Endothelial cell of umbilical vein (primary cell): ENCODE measurements around the gene AAMDC. TPM values are rescaled to one million over a fixed set of nuclear protein-coding genes. Genes with fewer than 3 reads are reported as not detected.

Source experiments
- BruUV-seq: library from RNA; stranded (reverse); fragments of 400-500 nt; replicated peaks from 2 replicates; lab custom pipeline; 2021; lab: Mats Ljungman, UMichigan
- CTCF ChIA-PET: fragments of 300-600, 350-600 bp; sonication (Branson Sonifier 250); formaldehyde crosslinking; loops from one replicate; lab custom pipeline; 2021; ENCODE audit warnings: antibody characterized with exemption, inconsistent platforms; lab: Charles Lee
- POLR2A ChIA-PET: fragments of 300-600, 350-600 bp; sonication (Branson Sonifier 250); formaldehyde crosslinking; loops from one replicate; lab custom pipeline; 2021; ENCODE audit warnings: antibody characterized with exemption, inconsistent platforms; lab: Charles Lee
- DNase-seq: peaks from one replicate; pipeline ENCODE4 v3.0.0-alpha.2; 2011; ENCODE audit warnings: low read depth, low spot score
- FAIRE-seq: peaks from 2 replicates; lab custom pipeline; 2011; peaks lifted over from hg19 to GRCh38; lab: Jason Lieb, UNC
- H2AFZ ChIP-seq: 2 replicates; pipeline ENCODE4 v1.6.0; 2012; ENCODE audit warnings: low read depth, low read length, control low read depth, inconsistent platforms
- H3K27ac ChIP-seq: 2 replicates; pipeline ENCODE4 v1.5.1; 2011; ENCODE audit warnings: low read depth, mild to moderate bottlenecking, control low read depth, low read length, moderate library complexity; ENCODE audit not compliant: insufficient read depth
- H3K27me3 ChIP-seq, 2 experiments: 2 replicates each; pipeline versions ENCODE4 v1.6.0 to v1.6.1; 2011; ENCODE audit warnings: low read length in 2 of 2, mixed read lengths in 1 of 2; ENCODE audit not compliant: control insufficient read depth in 2 of 2, insufficient read depth in 2 of 2
- H3K36me3 ChIP-seq, 2 experiments: 2 replicates in 1 of 2; 3 replicates in 1 of 2; pipeline ENCODE4 v1.5.1; 2011; ENCODE audit warnings: low read length in 2 of 2, mild to moderate bottlenecking in 1 of 2, moderate library complexity in 1 of 2; ENCODE audit not compliant: control insufficient read depth in 2 of 2, insufficient read depth in 2 of 2; ENCODE audit errors: extremely low read depth in 1 of 2
- H3K4me1 ChIP-seq: 3 replicates; pipeline ENCODE4 v1.5.1; 2011; ENCODE audit warnings: mild to moderate bottlenecking, low read length; ENCODE audit not compliant: control insufficient read depth, insufficient read depth; ENCODE audit errors: extremely low read depth
- H3K4me2 ChIP-seq: 2 replicates; pipeline ENCODE4 v1.6.1; 2011; ENCODE audit warnings: low read length, control low read depth, mixed read lengths; ENCODE audit not compliant: insufficient read depth
- H3K4me3 ChIP-seq, 3 experiments: fragments of 200-600 bp in 1 of 3; sonication (generic), shearing (Covaris generic) in 1 of 3; replicated peaks in 1 of 3; 2 replicates each; pipeline ENCODE4 v1.5.1; 2011 to 2016; ENCODE audit warnings: control low read depth in 3 of 3, low read length in 3 of 3, mild to moderate bottlenecking in 2 of 3, inconsistent platforms in 1 of 3, low read depth in 1 of 3, moderate library complexity in 1 of 3; ENCODE audit not compliant: insufficient read depth in 1 of 3
- H3K79me2 ChIP-seq: 2 replicates; pipeline ENCODE4 v1.6.0; 2012; ENCODE audit warnings: low read length, inconsistent platforms; ENCODE audit not compliant: control insufficient read depth, insufficient read depth
- H3K9ac ChIP-seq: replicated peaks from 2 replicates; pipeline ENCODE3; 2011; ENCODE audit warnings: low read length, control low read depth; ENCODE audit not compliant: insufficient read depth; ENCODE audit errors: extremely low read depth
- H3K9me1 ChIP-seq: replicated peaks from 3 replicates; pipeline ENCODE4 v1.6.0; 2011; ENCODE audit warnings: mild to moderate bottlenecking, low read length; ENCODE audit not compliant: control insufficient read depth, insufficient read depth; ENCODE audit errors: extremely low read depth
- H3K9me3 ChIP-seq: replicated peaks from 2 replicates; pipeline ENCODE4 v1.5.1; 2012; ENCODE audit warnings: low read length, inconsistent platforms; ENCODE audit not compliant: control insufficient read depth, insufficient read depth
- H4K20me1 ChIP-seq: replicated peaks from 2 replicates; pipeline ENCODE3; 2011; ENCODE audit warnings: mild to moderate bottlenecking, low read length; ENCODE audit not compliant: control insufficient read depth, insufficient read depth; ENCODE audit errors: extremely low read depth
- FOS ChIP-seq: IDR thresholded peaks from 2 replicates; pipeline ENCODE4 v1.6.1; 2011; ENCODE audit warnings: mild to moderate bottlenecking, low read length, moderate library complexity, borderline replicate concordance; ENCODE audit not compliant: insufficient read depth
- JUN ChIP-seq: IDR thresholded peaks from 2 replicates; pipeline ENCODE4 v1.6.1; 2011; ENCODE audit warnings: borderline replicate concordance, low read depth; ENCODE audit not compliant: insufficient read length, insufficient read depth
- MYC ChIP-seq: IDR thresholded peaks from one replicate; pipeline ENCODE4 v1.6.1; 2011; ENCODE audit warnings: mild to moderate bottlenecking, low read depth, low read length
- POLR2A ChIP-seq: IDR thresholded peaks from 2 replicates; pipeline ENCODE4 v1.6.1; 2012; ENCODE audit warnings: low read depth, mild to moderate bottlenecking, control low read depth, low read length
- POLR2AphosphoS5 ChIP-seq: IDR thresholded peaks from 2 replicates; pipeline ENCODE4 v1.6.1; 2012; ENCODE audit warnings: low read depth, mild to moderate bottlenecking, control low read depth, low read length, moderate library complexity; ENCODE audit not compliant: insufficient read depth
- dilution Hi-C: fragments of 300-500 bp; cut with MboI; formaldehyde crosslinking; loops from one replicate; pipeline ENCODE4 v1.15.0; 2019; ENCODE audit warnings: low sequenced_read_pairs; ENCODE audit not compliant: extremely low pct_ligation_motif_present
- intact Hi-C: fragments of 100-400 bp; cut with micrococcal nuclease; formaldehyde crosslinking; loops from one replicate; pipeline ENCODE4 v1.10.0; 2022
- polyA plus RNA-seq, 4 experiments: library from polyadenylated mRNA; depleted of rRNA in 3 of 4; stranded (reverse) in 3 of 4; unstranded in 1 of 4; fragments of >200 nt; gene quantifications; 2 replicates each; pipeline versions ENCODE4 v1.2.1 to v1.2.3, GENCODE V29; 2011 to 2012; ENCODE audit warnings: missing spikeins in 1 of 4
- total RNA-seq: library from RNA; stranded (reverse); gene quantifications from 2 replicates; pipeline ENCODE4 v1.2.3, GENCODE V29; 2021

Gene AAMDC
- total and polyA plus RNA-seq, 2 donors (not counting 3 experiments of a cell fraction or from before 2014, with no cell fraction given): 48.1 to 51.0 TPM

- intact Hi-C loops (no loop called here), dilution Hi-C loops (no loop called here)
- H3K27me3 ChIP-seq: no peaks in the 10 kb centered on the region
- H3K9me3 ChIP-seq: no peaks in the 10 kb centered on the region
- H3K4me3 ChIP-seq: no peak overlapping the region
- H3K4me2 ChIP-seq: no peak overlapping the region
- no peak overlapping the region for H3K9ac ChIP-seq
- TF ChIP-seq FOS (no peak), JUN (no peak), POLR2AphosphoS5 (no peak)
- H3K4me1 ChIP-seq: no peaks in the 10 kb centered on the region
- peaks cover 67% of the 10 kb centered on the region for H3K79me2 ChIP-seq
- peaks cover 20% of the 10 kb centered on the region for H4K20me1 ChIP-seq
- POLR2A ChIA-PET: no interaction called here
- no peak overlapping the region for H2AFZ ChIP-seq
- H3K36me3 ChIP-seq: peaks cover 0 to 3% of the 10 kb centered on the region in 2 experiments
- peak; percentile 57 for FAIRE-seq
- CTCF ChIA-PET: interaction anchor here (0.7 to 1.3 kb wide), 3 partner anchors 9 to 220 kb away, joined by 3 to 4 read pairs (median 3); no protein-coding TSS in a partner anchor
- peak; percentile 30 for DNase-seq
- H3K9me1 ChIP-seq: no peaks in the 10 kb centered on the region
- H3K27ac ChIP-seq: no peak overlapping the region
- BruUV-seq: no TSS peak
Measured at GRCh38 chr11:77779935-77780334, 41.0 kb upstream of the AAMDC start.

DNA sequence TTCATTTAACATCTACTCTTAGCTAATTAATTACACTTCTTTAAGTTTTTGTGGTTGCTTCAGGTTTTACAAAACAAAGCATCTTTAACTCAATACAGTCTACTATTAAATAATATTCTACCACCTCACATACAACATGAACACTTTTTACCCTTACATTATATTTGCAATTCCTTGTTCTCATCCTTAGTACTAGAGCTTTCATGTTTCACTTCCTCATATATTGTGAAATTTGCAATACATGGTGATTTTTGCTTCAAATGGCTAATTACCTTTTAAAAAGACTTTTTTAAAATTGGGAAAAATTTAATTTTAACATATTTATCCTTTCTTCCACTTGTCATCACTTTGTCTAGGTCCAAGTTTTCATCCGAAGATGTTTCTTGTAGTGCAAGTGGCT, 37.9 kb upstream of the AAMDC start:
- H2AFZ ChIP-seq: no peak overlapping the region
- H3K4me2 ChIP-seq: no peak overlapping the region
- H3K27me3 ChIP-seq: no peaks in the 10 kb centered on the region
- intact Hi-C loops: no loop called here
- no peaks in the 10 kb centered on the region for H3K4me1 ChIP-seq
- FAIRE-seq (no peak), DNase-seq (no peak)
- no peaks in the 10 kb centered on the region for H3K9me1 ChIP-seq
- peaks cover 64% of the 10 kb centered on the region for H3K79me2 ChIP-seq
- no peak overlapping the region for H3K27ac ChIP-seq
- CTCF ChIA-PET: interaction anchor here (1.1 kb wide), 1 partner anchor 217 kb away, joined by 3 read pairs; no protein-coding TSS in a partner anchor
- H3K9ac ChIP-seq: no peak overlapping the region
- BruUV-seq: no TSS peak
- dilution Hi-C loops: no loop called here
- no peak overlapping the region for H3K4me3 ChIP-seq
- POLR2A ChIA-PET: no interaction called here
- TF ChIP-seq POLR2A (no peak), JUN (no peak), FOS (no peak), MYC (no peak), POLR2AphosphoS5 (no peak)
- no peaks in the 10 kb centered on the region for H3K36me3 ChIP-seq
- H4K20me1 ChIP-seq: peaks cover 20% of the 10 kb centered on the region
- H3K9me3 ChIP-seq: no peaks in the 10 kb centered on the region
